ENCODE results near the gene PCP4L1.
"Not testable (repeated sequence)": the region's sequence is repeated elsewhere in the genome, so short reads cannot be mapped to it uniquely, and the experiment has no call there.

Gene PCP4L1

DNA sequence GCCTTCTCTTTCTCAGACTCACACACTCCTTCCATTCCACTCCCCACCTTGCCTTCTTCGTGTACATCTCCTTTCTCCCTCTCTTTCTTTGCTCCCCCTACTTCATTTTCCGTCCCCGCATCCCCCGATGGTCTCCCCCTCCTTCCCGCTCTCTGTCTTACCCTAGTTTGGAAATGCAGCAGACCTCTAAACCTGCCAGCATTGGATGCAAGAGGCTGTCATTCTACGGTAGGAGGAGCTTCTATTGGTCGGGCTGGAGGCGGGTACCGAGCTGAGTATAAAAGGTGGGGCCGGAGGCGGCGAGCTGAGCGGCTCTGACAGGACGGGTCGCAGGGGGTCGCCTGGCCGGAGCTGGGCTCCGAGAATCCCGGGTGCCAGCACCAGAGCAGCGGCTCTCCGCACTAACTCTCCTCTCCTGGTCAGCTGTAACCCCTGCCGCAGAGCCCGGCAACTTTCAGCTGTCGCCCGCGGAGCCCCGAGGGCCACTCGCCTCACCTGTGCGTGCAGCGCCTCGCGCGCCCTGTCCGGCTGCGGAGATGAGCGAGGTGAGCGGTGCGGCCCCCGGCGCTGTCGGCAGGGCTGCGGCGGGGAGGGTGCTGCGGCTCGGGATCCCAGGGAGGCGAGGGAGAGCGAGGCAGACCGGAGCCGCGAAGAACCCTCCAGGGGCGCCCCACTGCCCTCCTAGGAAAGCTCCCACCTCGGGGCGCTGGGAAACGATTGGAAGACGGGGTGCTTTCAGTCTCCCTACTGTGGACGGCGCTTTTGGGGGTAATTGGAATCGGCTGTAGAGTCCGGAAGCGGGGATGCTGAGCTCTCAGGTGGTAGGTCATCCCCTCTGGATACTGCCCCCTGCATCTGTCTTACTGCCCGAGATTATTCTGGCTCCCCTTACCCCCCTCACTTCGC, at the start of gene PCP4L1:
PCP4L1 (plus strand) TSS at position 307 of the 906 bp plus-strand sequence; CDS start at position 537, 230 bp downstream.
- peak; percentile 55 for DNase-seq

DNA sequence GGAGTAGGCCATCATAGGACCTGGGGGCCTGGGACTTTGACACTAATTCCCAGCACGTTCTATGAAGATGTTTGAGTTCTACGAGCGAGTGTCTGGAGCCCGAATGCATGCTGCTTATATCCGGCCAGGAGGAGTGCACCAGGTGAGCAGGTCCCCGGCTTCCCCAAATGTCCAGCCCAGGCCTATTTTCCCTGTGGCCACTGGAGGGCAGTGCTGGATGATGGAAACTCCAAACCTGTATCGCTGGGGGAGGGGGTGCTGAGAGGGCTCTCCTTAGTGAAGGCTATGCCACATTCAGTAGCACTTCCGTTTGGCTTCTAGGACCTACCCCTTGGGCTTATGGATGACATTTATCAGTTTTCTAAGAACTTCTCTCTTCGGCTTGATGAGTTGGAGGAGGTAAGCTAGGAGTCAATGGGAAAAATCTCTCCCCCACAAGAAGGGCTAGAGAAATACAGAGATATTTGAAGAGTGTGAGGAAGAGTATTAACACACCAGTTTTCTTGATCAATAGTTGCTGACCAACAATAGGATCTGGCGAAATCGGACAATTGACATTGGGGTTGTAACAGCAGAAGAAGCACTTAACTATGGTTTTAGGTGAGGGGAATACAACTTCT, 48.6 kb upstream of the PCP4L1 start:
- DNase-seq = peak; percentile 49

DNA sequence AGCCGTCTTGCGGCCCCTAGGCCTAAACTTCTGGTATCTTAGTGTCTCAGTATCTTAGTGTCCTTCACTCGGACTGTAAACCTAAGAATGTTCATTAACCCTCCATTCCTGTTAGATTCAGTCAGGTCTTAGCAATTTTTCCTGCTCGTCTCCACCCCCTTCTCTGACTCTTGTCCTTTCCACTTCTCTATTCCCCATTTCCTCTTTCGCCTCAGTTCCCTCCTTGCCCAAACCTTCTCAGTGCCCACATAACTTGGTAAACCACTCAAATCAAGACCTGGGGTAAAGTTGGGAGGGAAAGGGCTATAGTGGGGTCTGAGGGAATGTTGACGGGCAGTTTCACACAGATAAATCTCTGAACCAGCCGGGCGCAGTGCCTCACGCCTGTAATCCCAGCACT, 44.2 kb upstream of the PCP4L1 start:
- no peak for DNase-seq

DNA sequence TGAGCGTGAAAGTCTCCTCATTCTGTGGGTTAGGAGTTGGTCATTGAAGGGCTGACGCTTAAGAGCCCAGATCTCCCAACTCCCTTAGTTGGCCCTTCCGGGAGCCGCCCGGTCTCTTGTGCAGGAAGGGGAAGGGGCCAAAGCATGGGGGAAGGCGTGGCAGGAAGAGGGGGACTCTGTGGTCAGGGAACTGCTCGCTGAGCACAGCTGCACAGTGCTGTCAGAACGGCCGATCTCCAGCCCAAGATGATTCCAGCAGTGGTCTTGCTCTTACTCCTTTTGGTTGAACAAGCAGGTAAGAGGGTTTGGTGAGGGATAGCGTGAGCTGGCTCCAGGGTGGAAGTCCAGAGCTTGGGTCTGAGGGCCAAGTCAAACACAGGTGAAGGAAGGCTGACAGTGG, 43.5 kb upstream of the PCP4L1 start, which contains the start of gene FCER1G:
FCER1G (plus strand) TSS at position 220 of the 400 bp plus-strand sequence; CDS start at position 247, 27 bp downstream.
- no peak for DNase-seq

DNA sequence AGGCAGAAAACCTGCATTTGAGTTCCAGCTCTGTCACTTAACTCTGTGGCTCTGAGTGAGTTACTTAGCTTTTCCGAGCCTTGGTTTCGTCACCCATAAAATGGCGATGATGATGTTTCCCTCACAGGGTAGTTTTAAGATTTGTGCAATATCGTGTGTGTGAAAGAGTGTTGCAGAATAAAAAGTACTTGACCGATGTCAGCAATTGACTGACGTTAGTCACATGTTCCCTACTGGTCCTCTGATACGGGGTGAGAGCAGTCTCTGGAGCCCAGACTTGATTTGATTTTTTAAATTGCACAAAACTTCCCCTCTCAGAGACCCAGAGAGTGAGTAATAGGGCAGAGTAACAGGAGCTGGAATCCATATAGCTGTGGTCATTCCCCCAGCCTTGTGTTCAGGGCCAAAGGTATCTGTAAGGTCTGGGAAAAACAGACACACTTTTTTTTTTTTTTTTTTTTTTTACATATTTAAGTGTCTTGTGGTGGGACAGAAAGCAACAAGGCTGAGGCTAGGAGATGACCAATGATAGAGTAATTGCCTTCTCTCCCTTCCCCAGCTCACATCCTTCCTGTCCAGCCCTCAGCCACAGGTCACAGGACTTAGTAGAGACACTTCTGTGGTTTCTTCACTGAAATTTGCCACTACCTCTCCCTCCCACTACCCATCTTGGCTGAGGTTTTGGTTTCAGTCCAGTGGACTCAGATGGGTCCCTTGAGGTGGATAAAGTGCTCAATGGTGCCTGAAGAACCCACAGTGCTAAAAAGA, 41.4 kb upstream of the PCP4L1 start:
- no peak for DNase-seq

DNA sequence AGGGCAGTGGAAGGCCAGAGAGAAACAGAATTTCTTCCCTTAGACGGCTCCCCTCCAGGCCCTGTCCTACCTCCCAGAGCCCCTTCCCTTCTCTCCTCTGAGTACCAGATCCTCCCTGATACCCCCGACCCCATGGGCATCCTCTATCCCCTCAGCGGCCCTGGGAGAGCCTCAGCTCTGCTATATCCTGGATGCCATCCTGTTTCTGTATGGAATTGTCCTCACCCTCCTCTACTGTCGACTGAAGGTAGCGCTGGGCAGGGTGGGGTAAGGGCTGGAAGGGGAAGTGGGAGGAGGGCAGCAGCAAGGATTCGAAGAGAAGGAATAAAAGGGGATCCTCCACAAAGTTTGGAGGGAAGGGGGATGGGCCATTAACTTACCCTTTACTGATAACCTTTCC, 40.7 kb upstream of the PCP4L1 start:
- DNase-seq = no peak

DNA sequence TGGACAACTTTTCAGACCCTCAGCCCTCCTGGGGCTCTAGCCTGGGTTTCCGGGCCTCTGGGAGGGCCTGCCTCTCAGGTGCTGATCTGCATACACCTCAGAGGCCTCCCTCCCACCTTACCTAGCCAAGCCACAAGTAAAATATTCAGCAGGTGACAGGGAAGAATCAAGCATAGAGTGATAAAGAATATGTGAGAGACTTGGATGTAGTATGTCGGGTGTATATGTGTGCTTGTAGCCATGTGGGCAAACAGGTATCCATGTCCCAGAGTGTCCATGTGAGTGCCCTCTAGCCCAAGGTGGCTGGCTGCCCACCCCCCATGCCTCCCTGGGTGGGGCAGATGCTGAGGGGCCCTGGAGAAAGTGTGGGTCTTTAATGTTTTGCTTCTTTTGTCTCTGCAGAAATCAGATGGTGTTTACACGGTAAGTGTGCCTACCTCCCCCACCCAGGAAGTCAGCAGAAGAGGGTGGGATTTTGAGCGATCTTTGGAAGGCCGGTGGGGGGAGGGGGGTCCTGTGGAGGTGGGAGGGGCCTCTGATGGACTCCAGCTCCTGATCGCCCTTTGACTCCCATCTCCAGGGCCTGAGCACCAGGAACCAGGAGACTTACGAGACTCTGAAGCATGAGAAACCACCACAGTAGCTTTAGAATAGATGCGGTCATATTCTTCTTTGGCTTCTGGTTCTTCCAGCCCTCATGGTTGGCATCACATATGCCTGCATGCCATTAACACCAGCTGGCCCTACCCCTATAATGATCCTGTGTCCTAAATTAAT, 40.1 kb upstream of the PCP4L1 start:
- DNase-seq = no peak

DNA sequence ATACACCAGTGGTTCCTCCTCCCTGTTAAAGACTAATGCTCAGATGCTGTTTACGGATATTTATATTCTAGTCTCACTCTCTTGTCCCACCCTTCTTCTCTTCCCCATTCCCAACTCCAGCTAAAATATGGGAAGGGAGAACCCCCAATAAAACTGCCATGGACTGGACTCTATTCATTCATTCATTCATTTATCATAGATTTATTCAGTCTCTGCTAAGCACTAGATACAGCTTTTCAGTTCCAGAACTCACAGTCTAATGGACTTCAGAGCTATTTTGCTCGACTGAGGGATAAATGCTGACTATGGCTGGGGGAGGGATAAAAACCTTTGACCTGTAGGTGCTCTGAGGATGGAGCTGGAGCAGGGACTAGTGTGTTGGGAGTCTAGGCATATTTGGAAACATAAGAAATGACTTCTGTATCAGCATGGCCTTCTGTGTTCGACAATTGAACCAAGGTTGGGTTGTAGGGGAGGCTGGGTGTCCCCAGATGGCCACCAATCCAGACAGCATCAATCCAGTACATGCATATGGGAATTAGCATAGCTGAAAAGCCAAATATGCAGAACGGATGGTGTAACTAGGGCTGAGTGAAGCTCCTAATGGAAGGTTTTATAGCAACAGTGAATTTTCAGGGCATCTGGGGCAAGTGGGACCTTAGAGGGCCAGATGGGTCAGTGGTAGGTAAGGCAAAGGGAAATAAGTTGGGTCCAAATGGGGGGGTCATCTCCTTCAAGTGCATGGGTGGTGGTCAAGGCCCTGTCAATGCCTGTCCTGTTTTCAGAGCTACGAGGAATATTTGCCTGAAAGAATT, 39.3 kb upstream of the PCP4L1 start:
- DNase-seq = no peak

DNA sequence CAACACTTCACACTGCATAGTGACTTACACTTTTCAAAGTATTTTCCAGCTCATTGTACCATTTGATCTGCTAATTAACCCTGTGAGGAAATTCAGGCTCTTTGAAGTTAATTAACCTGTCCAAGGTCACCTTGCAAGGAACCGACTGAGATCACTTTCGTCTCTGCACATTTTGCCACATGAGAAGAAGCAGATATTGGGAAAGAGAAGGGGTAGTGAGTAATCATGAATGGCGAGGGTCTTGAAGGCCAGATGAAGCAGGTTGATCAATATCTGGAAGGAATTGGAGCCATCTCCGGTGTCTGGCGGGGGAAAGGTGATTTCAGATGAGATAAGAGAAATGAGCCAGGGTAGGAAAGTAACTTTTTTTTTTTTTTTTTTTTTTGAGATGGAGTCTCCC, 38.5 kb upstream of the PCP4L1 start:
- no peak for DNase-seq

DNA sequence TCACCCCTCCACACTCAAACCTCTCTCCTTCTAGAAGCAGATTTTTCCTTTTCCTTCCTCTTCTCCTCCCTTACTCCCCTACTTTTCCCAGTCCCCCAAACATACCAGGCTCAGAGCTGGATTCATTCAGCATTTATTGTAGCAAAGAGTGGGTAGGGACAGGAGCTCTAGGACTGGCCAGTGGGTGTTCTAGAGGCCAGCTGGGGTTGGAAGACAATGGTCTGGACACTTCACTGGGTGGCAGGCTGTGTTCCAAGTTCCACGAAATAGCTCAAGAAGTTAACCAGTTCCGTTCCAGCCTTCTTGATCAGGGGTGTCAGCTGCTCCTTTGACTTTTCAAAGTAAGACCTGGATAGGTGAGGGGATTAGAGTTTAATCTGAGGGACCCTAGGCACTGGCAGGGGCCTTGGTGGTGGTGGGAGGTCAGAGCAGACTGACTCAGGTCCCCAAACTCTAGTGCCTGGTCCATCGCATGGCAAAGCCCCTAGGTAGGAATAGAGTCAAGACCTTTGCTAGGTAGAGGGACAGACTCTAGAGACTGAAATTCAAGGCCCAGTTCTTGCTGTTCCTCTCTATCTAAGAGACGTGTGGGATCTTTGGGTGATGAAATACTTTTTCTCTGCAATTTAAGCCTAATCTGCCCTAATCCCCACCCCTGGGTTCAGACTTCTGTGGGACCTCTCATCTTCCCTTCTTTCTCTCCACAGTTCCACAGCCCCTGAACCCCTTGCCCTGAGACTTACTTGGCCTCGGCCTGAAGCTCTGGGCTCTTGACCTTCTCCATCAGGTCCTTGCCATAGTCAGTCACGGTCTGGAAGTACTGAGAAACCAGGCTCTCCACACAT, 36.1 kb upstream of the PCP4L1 start:
- no peak for DNase-seq

DNA sequence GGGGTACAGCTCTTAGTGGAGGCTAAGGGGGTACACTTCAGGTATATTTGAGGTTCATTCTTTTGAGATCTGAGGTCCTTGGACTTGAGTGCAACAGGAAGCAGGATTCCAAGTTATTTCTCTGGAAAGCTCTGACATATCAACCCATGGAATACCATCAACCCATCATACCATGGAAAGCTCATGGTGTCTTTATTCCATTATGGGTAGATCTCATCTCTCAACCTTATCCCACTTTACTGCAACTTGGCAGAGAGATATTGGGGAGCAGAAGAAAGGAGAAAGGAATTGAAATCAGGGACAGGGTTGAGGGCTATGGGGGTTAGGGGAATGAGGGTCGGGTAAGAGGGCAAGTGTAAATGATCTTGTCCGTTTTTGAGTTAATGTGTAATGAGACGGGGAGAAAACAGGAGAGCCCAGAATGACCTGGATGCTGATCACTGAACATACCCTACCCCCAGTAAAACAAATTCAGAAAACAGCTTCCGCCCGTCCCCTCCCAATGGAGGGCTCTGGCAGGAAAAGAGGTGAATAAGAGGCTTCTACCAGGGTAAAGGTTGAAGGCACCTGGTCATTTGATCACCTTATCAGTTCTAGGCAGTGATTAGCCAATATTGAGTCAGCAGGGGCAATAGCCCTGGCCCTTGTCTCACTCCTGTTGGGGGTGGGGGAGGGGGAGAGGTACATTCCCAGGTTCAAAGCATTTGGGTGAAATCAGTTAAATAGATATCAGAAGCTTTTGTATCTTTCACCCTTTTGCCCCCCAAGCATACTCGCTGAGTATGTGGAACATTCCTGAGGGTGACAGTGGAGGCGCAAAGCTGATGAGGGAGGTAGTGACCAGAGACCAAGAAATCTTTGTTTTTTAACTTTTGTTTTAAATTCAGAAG, 34.5 kb upstream of the PCP4L1 start:
- no peak for DNase-seq

DNA sequence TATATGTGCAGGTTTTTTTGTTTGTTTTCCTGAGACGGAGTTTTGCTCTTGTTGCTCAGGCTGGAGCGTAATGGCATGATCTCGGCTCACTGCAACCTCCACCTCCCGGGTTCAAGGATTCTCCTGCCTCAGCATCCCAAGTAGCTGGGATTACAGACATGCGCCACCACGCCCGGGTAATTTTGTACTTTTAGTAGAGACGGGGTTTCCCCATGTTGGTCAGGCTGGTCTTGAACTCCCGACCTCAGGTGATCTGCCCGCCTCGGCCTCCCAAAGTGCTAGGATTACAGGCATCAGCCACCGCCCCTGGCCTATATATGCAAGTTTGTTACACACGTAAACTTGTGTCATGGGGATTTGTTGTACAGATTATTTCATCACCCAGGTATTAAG, 33.9 kb upstream of the PCP4L1 start:
- DNase-seq = not testable (repeated sequence)

DNA sequence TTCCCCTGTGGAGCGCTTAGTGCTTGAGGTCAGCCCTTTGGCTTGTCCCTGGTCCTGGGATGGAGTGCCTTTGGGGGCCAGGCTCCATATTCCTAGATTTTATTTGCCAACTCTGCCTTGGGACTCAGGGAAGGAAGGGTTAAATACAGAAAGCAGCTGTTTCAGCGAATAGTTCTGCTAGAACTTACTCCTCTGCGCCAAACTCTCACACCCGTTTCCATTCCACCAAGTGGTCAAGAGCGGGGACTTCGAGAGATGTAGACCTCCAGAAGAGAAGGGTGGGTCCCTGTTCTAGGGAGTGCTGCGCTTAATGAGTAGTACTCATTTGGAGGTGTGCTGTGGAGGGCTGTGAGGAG, 33.4 kb upstream of the PCP4L1 start:
- no peak for DNase-seq

DNA sequence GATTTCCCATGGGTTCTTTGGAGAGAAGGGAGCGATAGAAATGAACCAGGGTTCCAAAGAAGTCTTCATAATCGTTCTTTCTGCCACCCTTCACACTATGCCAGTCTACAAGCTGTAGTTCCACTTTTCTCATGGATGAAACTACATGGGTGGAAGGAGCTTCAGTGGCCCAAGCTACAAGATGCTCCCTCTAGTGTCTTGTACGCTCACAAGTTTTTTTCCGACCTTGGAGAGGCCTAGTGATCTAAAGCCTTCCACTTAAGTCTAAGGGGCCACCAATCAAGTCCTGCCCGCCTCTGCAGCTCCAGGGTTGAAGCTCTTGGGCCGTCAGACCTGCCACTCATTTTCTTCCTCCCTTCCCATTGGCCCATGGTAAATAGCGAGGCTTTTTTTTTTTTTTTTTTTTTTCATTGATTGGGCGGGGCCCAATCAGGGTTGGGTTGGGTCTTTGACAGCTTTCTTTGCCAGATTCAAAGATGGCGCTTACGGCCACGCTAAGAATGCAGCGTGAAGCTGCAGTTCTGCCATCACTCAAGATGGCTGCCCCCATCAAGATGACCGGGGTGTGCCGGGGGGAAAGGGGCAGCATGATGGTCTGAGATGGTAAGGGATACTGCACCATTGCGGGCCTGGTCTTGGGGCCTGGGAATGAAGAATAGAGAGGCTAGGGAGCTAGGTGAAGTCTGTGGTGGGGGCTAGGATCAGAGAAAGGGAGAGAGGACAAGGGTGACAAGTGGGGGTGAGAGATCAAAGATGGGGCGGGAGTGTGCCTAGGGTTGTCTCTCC, 32.8 kb upstream of the PCP4L1 start, which contains the start of gene TOMM40L:
TOMM40L (plus strand) TSS at position 527 of the 786 bp plus-strand sequence. CDS start 430 bp downstream, outside the sequence.
- peak; percentile 93 for DNase-seq

DNA sequence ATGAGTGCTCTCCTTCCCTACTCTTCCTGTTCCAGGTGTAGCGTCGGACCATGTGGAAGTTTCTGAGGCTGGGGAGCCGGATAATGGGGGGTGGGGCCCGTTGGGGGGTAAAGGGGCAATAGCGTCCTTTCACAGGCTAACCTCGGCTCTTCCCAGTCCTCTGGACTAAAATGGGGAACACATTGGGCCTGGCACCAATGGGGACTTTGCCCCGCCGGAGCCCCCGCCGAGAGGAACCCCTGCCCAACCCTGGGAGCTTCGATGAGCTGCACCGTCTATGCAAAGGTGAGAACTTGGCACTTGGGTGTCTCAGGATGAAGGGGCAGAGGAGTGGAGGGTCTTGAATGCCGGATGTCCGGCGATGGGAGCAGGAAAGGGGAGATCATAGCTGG, 32.2 kb upstream of the PCP4L1 start:
- DNase-seq = no peak

DNA sequence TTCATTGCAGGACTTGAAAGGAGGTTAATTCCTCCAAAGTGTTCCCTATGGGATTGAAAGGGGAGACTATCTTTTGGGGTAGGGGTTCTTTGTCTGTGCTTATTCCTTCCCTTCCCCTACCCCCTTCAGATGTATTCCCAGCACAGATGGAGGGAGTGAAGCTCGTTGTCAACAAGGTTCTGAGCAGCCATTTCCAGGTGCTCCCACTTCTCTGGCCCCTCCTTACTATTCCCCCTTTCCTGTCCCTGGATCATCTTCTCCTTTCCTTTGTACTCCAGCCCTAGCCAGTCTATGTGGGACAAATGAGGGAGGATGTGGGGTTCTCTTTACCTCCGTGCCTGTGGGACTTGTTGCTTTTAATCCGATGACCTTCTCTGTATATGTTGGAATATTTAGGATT, 31.8 kb upstream of the PCP4L1 start:
- no peak for DNase-seq

DNA sequence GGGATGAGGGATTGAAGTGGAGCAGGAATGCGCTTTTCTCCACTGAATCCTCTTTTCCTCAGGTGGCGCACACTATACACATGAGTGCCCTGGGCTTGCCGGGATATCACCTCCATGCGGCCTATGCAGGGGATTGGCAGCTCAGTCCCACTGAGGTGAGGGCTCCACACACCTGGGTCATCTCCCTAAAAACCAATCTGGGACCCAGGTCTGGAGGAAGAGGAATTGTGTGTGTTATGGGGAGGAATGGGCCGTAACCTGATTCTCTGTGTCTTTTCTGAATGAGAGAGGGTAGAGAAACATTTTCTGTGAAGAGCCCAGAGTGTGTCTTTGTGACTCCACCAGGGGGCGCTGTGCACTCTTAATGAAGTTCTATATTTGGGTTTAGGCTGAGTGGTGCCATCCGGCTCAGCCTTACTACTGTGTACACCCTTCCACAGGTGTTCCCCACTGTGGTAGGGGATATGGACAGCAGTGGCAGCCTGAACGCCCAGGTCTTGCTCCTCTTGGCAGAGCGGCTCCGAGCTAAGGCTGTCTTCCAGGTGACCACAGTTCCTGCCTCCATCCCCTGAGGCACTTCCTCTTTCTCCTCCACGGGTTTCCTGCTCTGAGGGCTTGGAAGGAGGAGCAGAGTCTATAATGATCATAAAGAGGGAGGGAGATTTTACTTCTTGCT, 31.2 kb upstream of the PCP4L1 start:
- DNase-seq = peak; percentile 55

DNA sequence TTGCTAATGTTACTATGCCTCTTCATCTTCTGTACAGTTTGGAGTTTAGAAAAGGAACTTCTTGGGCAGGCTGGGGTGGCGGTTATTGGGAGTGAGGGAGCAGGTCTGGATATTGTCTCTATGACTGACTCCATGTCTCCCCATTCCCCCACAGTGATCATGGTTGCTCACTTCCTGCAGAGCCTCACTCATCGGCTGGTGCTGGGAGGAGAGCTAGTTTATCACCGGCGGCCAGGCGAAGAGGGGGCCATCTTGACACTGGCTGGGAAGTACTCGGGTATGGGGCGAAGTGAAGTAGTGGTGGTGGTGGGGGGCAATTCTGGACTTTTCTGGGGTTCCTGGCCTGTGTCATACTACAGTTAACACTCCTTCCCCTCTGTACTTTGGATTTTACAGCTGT, 30.5 kb upstream of the PCP4L1 start:
- DNase-seq = no peak
